GM12878 (cell line): ENCODE results near the gene KAT2B. TPM values are rescaled to one million over a fixed set of nuclear protein-coding genes. Genes with fewer than 3 reads are reported as not detected.
A peak's percentile ranks its signal among the peaks of the same experiment; 100 is the strongest.

Experiments used
- ASH2L ChIP-seq: fragments of 300-600, 200-600 bp; sonication (generic); IDR thresholded peaks from 2 replicates; pipeline ENCODE4 v1.6.1; 2017; ENCODE audit warnings: low read depth, mild to moderate bottlenecking, borderline replicate concordance
- ATF3 ChIP-seq: IDR thresholded peaks from 2 replicates; pipeline ENCODE4 v1.6.1; 2011; ENCODE audit warnings: low read depth, mild to moderate bottlenecking, low read length, moderate library complexity, borderline replicate concordance; ENCODE audit errors: extremely low read depth
- ATF7 ChIP-seq: fragments of 450-650 bp; IDR thresholded peaks from 2 replicates; pipeline ENCODE4 v1.6.1; 2016; ENCODE audit warnings: low read depth, mild to moderate bottlenecking
- BCLAF1 ChIP-seq: fragments of 450-650 bp; IDR thresholded peaks from 2 replicates; pipeline ENCODE4 v1.6.1; 2017; ENCODE audit warnings: antibody characterized with exemption, mild to moderate bottlenecking, moderate library complexity
- BMI1 ChIP-seq: fragments of 450-650 bp; IDR thresholded peaks from 2 replicates; pipeline ENCODE4 v1.6.1; 2016; ENCODE audit warnings: mild to moderate bottlenecking, moderate library complexity, borderline replicate concordance
- CREB1 ChIP-seq: IDR thresholded peaks from 2 replicates; pipeline ENCODE4 v1.6.1; 2012; ENCODE audit warnings: low read depth, mild to moderate bottlenecking, inconsistent platforms
- CTCF ChIP-seq, 3 experiments: IDR thresholded peaks in 2 of 3; conservative IDR thresholded peaks in 1 of 3; 2 replicates each; pipeline ENCODE4 v1.5.1; 2011; ENCODE audit warnings: low read depth in 3 of 3, low read length in 3 of 3, mild to moderate bottlenecking in 3 of 3, control low read depth in 2 of 3, moderate library complexity in 2 of 3, inconsistent platforms in 1 of 3, mixed read lengths in 1 of 3; ENCODE audit not compliant: control insufficient read depth in 2 of 3, insufficient read depth in 1 of 3; ENCODE audit errors: extremely low read depth in 1 of 3
- FOS ChIP-seq: IDR thresholded peaks from 3 replicates; pipeline ENCODE4 v1.6.1; 2011; ENCODE audit warnings: borderline replicate concordance; ENCODE audit not compliant: insufficient read length; ENCODE audit errors: extremely low read depth
- GATAD2B ChIP-seq: fragments of 450-650 bp; conservative IDR thresholded peaks from 2 replicates; pipeline ENCODE4 v1.6.1; 2017; ENCODE audit warnings: low read depth, mild to moderate bottlenecking, moderate library complexity
- HCFC1 ChIP-seq: fragments of 150-350 bp; IDR thresholded peaks from 2 replicates; pipeline ENCODE4 v1.6.1; 2014; ENCODE audit warnings: low read length
- IRF4 ChIP-seq: IDR thresholded peaks from 2 replicates; pipeline ENCODE4 v1.6.1; 2011; ENCODE audit warnings: low read depth, low read length
- KAT2A ChIP-seq: conservative IDR thresholded peaks from 2 replicates; pipeline ENCODE4 v1.6.1; 2011; ENCODE audit warnings: low read depth, low read length; ENCODE audit not compliant: control insufficient read depth
- KLF5 ChIP-seq: fragments of 450-650 bp; IDR thresholded peaks from 2 replicates; pipeline ENCODE4 v1.6.1; 2014; ENCODE audit warnings: mild to moderate bottlenecking; ENCODE audit not compliant: partially characterized antibody
- MLLT1 ChIP-seq: fragments of 450-650 bp; IDR thresholded peaks from 2 replicates; pipeline ENCODE4 v1.6.1; 2016; ENCODE audit warnings: mild to moderate bottlenecking
- MXI1 ChIP-seq: fragments of 150-350 bp; IDR thresholded peaks from 2 replicates; pipeline ENCODE4 v1.6.1; 2011; ENCODE audit warnings: low read depth, mild to moderate bottlenecking, inconsistent platforms, low read length, improper control_type of control experiment
- NFYA ChIP-seq: IDR thresholded peaks from 2 replicates; pipeline ENCODE4 v1.6.1; 2011; ENCODE audit warnings: low read depth, mild to moderate bottlenecking, low read length, improper control_type of control experiment, borderline replicate concordance
- PAX5 ChIP-seq: IDR thresholded peaks from 2 replicates; pipeline ENCODE4 v1.6.1; 2011; ENCODE audit warnings: low read depth, low read length, borderline replicate concordance
- PAX8 ChIP-seq: fragments of 450-650 bp; IDR thresholded peaks from 2 replicates; pipeline ENCODE4 v1.6.1; 2017; ENCODE audit warnings: mild to moderate bottlenecking, moderate library complexity
- POLR2A ChIP-seq: IDR thresholded peaks from 2 replicates; pipeline ENCODE4 v1.6.1; 2011; ENCODE audit warnings: low read depth, mild to moderate bottlenecking, low read length
- POU2F2 ChIP-seq: IDR thresholded peaks from 3 replicates; pipeline ENCODE4 v1.6.1; 2011; ENCODE audit warnings: low read depth, mild to moderate bottlenecking, low read length, borderline replicate concordance
- RB1 ChIP-seq: fragments of 450-650 bp; formaldehyde crosslinking; IDR thresholded peaks from 2 replicates; pipeline ENCODE4 v1.6.1; 2017; ENCODE audit warnings: mild to moderate bottlenecking, borderline replicate concordance
- RBBP5 ChIP-seq: fragments of 200-600 bp; sonication (generic); conservative IDR thresholded peaks from 2 replicates; pipeline ENCODE4 v1.6.1; 2016
- SMAD5 ChIP-seq: IDR thresholded peaks from 2 replicates; pipeline ENCODE4 v1.6.1; 2016; ENCODE audit warnings: antibody characterized with exemption, low read depth
- SP1 ChIP-seq: IDR thresholded peaks from one replicate; pipeline ENCODE4 v1.6.1; 2011; ENCODE audit warnings: low read depth, low read length
- SREBF1 ChIP-seq: IDR thresholded peaks from 2 replicates; pipeline ENCODE4 v1.6.1; 2012; ENCODE audit warnings: mild to moderate bottlenecking, low read length
- TBL1XR1 ChIP-seq: IDR thresholded peaks from 2 replicates; pipeline ENCODE4 v1.6.1; 2012; ENCODE audit warnings: low read depth, low read length, improper control_type of control experiment
- ZBED1 ChIP-seq: IDR thresholded peaks from 2 replicates; pipeline ENCODE4 v1.6.1; 2016; ENCODE audit warnings: borderline replicate concordance
- ZNF622 ChIP-seq: fragments of 450-650 bp; IDR thresholded peaks from 2 replicates; pipeline ENCODE4 v1.6.1; 2017; ENCODE audit warnings: mild to moderate bottlenecking, inconsistent platforms
- polyA plus RNA-seq, 11 experiments: library from polyadenylated mRNA; depleted of rRNA in 4 of 11; unstranded in 6 of 11; stranded (reverse) in 5 of 11; fragments of >200 nt; fragmentation: Nextera tagmentation in 4 of 11; fragmentation: Illumina TruSeq in 1 of 11; extraction: Ambion mirVana in 4 of 11; extraction: Trizol in 1 of 11; gene quantifications; 1 replicate in 1 of 11; 2 replicates in 10 of 11; pipeline versions ENCODE4 v1.2.1 to v1.2.3, GENCODE V29; 2011 to 2016; ENCODE audit warnings: inconsistent platforms in 2 of 11, missing spikeins in 2 of 11, low read depth in 1 of 11
- total RNA-seq, 4 experiments: library from RNA; depleted of rRNA in 3 of 4; stranded (reverse); fragments of >200 nt in 3 of 4; fragmentation: Illumina TruSeq in 1 of 4; extraction: Trizol in 1 of 4; gene quantifications; 2 replicates each; pipeline versions ENCODE4 v1.2.1 to v1.2.3, GENCODE V29; 2013 to 2021

The KAT2B gene
- total and polyA plus RNA-seq, 10 of the 15 experiments (the other 5 are each of a cell fraction or from before 2014, with no cell fraction given) = 2.9 to 15.2 (median 10.2) TPM

- TF ChIP-seq FOS = no peak
- no peak for TF ChIP-seq IRF4
- TF ChIP-seq TBL1XR1 = no peak
- TF ChIP-seq POLR2A = no peak
- TF ChIP-seq ASH2L = no peak
- TF ChIP-seq SMAD5 = no peak
- no peak for TF ChIP-seq GATAD2B
- no peak for TF ChIP-seq CTCF (IDR thresholded peaks at IDR 0.05 in 2 of 3, conservative IDR thresholded peaks at IDR 0.05 in 1 of 3; ENCODE audit: control insufficient read depth in 2 of 3, extremely low read depth in 1 of 3, insufficient read depth in 1 of 3, low read depth in 3 of 3, low read length in 3 of 3)
- no peak for TF ChIP-seq SREBF1
- TF ChIP-seq BMI1 = no peak
- TF ChIP-seq RBBP5 = no peak
- TF ChIP-seq KAT2A = no peak
- no peak for TF ChIP-seq PAX8
- TF ChIP-seq ATF3 = no peak
- no peak for TF ChIP-seq KLF5
- no peak for TF ChIP-seq MXI1
- TF ChIP-seq ZBED1 = no peak
- no peak for TF ChIP-seq BCLAF1
- TF ChIP-seq POU2F2 = no peak
- peak; percentile 55; the same call in 1 of the 2 replicates for TF ChIP-seq MLLT1
- no peak for TF ChIP-seq SP1
- TF ChIP-seq ATF7 = peak; percentile 86
- TF ChIP-seq NFYA = no peak
- TF ChIP-seq HCFC1 = no peak
- peak; percentile 81 for TF ChIP-seq CREB1
- no peak for TF ChIP-seq RB1
- no peak for TF ChIP-seq PAX5
- no peak for TF ChIP-seq ZNF622
Observed at GRCh38 chr3:20104167-20104661, 64.0 kb downstream of the KAT2B start (continued).
